Heart left ventricle (tissue), 13 donors: ENCODE results near the gene MICAL2.

Experiments used
- CTCF ChIP-seq, 12 donors: fragments of 200-600 bp; sonication (generic) in 4 of 12; IDR thresholded peaks; one replicate each; pipeline versions ENCODE4 v1.5.0 to v1.8.0; 2018 to 2022; ENCODE audit warnings: antibody characterized with exemption in 12 of 12, mild to moderate bottlenecking in 5 of 12
- POLR2A ChIP-seq, 2 donors: fragments of 450-650 bp; IDR thresholded peaks; one replicate each; pipeline ENCODE4 v1.6.1; 2017; ENCODE audit warnings: antibody characterized with exemption in 2 of 2, mild to moderate bottlenecking in 2 of 2, moderate library complexity in 2 of 2
- donor health status: ischemic (EF 13 %, LVEDD 7.1; RV severe dilation, severe dysfunction).
- donor health status: DM: no; HTN: yes; CAD: no.
- donor health status: DM: no; HTN: no; CAD: no.
- donor health status: ischemic (EF 25% LVEDD 6.9; RV normal size, moderate dysfunction).
- donor health status: ischemic (EF 25% LVEDD 5.7; RV mildly dilated, moderate dysfunction).
- donor health status: ischemic (EF 35%, LVEDD 5.7; RV mildly dilated, moderate dysfunction).
- donor health status: nonischemic (EF 11% LVEDD 7.7; RV severe dilation, severe dysfunction).
- donor health status: DM: yes; HTN: yes; CAD: no.
- donor health status: PGD.
- donor health status: ischemic (EF 29% LVEDD 5.4; RV normal size, mild dysfunction).
- donor health status: nonischemic (EF 23%, LVEDD 6.1; RV moderate dilation, normal function).

GRCh38 chr11:12210200-12210599, 99.8 kb downstream of the MICAL2 start:
- TF ChIP-seq CTCF (IDR thresholded peaks at IDR 0.05), result no peak
- no peak for TF ChIP-seq POLR2A (IDR thresholded peaks at IDR 0.05)
